ENCODE results near the gene RFXAP.
A peak's percentile ranks its signal among the peaks of the same experiment; 100 is the strongest.

RFXAP gene

DNA sequence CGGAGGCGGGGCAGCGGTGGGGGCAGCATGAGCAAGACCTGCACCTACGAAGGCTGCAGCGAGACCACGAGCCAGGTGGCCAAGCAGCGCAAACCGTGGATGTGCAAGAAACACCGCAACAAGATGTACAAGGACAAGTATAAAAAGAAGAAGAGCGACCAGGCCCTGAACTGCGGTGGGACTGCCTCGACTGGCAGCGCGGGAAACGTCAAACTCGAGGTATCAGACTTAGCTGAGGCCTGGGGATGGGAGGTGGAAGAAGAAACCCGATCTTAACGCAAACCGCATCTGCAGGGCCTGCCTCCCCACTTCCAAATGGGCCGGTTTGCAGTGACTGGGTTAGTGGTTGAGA is 693 bp downstream of the RFXAP start:
- FAIRE-seq: no peak

GRCh38 chr13:36820222-36820621 is 1.2 kb downstream of the RFXAP start:
- FAIRE-seq: no peak

DNA sequence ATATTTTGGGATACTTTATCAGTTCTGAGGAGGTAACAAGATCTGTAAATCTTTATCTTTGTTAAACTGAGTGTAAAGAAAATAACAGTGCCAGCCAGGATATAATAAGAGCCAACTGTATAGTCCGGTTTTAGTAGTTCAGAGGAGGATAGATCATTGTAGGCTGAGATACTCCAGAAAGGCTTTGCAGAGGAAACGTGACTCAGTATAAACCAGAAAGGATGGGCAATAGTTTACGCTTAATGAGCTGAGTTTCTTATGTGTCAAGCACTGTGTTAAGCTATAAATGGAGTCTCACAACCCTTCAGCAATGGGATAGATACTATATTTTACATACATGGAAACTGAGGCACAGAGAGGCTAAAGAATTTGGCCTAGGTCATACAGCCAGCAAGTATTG is 3.8 kb downstream of the RFXAP start:
- no peak for FAIRE-seq

DNA sequence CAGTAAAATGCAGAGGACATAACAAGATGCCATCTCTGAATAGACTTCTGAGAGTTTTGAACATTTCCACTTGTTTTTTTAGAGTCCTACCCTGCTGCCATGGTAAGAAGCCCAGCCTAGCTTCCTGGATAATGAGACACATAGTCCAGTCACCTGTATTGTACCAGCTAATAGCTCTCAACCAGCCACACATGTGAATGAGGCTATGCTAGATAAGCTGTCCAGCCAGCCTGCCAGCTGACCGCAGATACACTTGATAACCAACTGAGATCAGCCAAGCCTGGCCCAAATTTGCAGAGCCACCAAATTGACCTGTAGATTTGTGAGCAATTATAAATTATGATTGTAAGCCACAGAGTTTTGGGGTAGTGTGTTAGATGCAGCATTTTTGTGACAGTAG is 10.7 kb downstream of the RFXAP start:
- FAIRE-seq: no peak

DNA sequence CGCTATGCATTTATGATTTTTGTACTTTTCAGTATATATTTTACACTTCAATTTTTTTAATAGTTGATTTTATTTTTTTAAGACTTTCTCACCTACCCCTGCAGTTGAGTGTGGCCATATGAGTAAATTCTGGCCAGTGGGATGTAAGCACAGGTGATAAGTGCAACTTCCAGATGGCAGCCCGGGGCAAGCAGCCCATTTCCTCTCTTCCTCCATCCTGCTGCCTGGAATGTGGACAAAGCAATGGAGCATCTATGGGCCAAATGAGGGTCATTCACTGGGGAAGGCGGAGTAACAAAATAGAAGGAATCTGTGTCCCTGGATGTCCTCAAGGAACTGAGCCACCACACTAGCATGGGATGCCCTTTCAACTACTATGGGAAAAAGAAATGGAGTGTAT is 12.3 kb downstream of the RFXAP start:
- FAIRE-seq: no peak

- FAIRE-seq: no peak
Observed at GRCh38 chr13:36834299-36834698, 15.3 kb downstream of the RFXAP start.

- FAIRE-seq: no peak
Observed at GRCh38 chr13:36837354-36838092, 18.5 kb downstream of the RFXAP start.

GRCh38 chr13:36839281-36839680 is 20.3 kb downstream of the RFXAP start:
- no peak for FAIRE-seq

DNA sequence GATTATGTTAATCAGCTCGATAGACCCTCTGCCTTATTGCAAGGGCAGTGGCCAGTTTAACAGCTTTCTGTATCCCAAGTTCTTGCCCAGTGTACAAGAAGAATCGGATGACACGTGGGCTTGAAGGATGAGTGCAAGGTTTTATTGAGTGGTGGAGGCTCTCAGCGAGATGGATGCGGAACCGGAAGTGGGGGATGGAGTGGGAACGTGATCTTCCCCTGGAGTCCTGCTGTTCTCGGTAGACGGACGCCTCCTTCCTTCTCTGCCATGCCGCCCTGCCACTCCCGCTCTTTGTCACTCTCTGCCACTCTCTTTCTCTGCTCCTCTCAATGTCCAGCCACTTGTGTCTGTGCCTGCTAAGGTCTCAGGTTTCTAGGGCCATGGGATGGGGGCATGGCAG is 21.0 kb downstream of the RFXAP start:
- FAIRE-seq: no peak

- no peak for FAIRE-seq
Observed at GRCh38 chr13:36840718-36841250, 21.8 kb downstream of the RFXAP start.

- FAIRE-seq: no peak
Observed at GRCh38 chr13:36841391-36841790, 22.4 kb downstream of the RFXAP start.

GRCh38 chr13:36847606-36848005 is 28.6 kb downstream of the RFXAP start:
- FAIRE-seq: no peak

DNA sequence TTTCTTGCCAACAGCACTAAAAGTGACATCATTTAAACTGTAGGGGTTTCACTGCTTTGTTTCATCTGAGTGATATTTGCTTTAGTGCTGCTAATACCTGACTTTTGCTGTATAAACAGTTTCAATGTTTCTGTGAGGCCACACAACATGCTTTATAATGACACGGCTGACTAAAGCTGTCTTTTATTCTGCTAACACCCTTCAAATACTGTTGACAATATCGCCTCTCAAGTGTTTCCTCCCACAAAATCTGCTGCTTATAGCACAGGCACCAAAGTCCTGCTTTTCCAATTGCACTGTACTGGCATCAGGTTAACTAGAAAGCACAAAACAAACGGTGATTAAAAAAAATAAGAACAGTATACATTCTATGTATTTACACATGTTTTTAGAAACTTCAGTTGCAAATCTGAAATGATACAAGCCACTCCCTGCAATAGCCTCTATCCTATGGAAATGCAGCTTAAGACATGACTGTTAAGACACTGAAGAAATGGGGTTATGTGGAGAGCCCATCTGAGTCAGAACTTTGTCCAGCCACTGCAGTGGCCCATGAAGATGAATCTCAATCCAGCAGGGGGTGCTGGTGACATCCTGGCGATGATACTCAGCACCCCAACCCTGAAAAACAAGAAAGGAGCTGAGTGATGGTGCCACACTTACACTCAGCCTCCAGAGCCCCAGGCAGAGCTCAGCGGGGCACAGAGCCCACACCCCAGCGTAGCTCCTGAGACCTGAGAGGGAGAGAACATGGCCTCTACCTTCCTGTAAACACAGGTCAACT is 29.4 kb downstream of the RFXAP start:
- FAIRE-seq: peak; percentile 97

DNA sequence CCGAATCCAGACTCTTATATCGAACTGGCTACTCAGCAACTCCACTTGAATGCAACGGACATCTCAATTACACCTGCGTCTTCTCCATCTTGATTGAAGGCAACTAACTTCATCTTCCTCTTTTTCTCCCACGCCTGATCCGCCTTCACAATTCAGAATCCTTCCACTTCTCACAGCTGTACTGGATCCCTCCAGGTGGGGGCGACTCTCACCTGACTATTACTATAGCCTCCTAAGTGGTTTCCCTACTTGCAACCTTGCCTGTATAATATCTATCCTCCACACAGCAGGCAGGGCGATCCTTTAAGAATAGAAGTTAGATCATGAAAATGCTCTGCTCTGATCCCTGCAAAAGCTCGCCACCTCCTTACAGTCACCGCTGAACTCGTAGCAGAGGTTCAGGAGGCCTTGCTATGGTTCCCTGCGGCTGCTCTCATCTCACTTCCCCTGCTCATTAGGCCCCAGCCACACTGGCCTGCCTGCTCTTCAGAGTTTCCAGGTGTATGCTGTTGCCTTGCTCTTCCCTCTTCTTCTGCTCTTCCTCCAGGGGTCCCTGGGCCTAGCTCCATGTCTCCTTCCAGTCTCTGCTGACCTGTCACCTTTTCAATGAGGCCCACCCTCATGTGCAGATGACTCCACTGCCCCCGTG is 31.9 kb downstream of the RFXAP start:
- no peak for FAIRE-seq

DNA sequence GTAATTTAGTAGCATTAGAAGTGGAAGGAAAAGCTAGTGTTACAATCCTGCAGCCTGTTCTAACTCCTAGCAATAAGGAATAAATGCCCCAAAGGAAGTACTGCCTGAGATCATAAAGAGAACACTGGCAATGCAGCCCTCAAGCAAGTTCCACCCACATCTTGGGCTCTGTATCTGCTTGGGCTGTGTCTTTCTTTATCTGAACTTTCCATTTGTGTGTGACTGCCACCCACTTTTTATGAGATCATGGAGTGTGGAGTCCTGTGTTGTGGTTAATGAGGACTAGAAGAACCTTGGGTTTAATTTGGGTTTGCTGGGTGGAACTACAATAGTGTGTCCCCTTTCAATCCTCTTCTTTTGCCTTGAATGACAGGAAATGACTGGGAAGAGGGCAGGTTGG is 38.2 kb downstream of the RFXAP start:
- FAIRE-seq: no peak

- no peak for FAIRE-seq
Observed at GRCh38 chr13:36858290-36858689, 39.3 kb downstream of the RFXAP start.

DNA sequence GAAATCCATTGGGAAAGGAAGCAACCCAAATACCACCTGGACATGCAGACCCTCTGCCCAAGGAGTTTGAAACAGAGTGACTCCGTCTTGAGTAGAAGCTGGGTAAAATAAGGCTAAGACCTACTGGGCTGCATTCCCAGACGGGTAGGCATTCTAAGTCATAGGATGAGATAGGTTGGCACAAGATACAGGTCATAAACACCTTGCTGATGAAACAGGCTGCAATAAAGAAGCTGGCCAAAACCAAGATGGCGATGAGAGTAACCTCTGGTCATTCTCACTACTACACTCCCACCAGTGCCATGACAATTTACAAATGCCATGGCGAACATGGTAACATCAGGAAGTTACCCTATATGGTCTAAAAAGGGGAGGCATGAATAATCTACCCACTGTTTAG is 40.2 kb downstream of the RFXAP start:
- no peak for FAIRE-seq

DNA sequence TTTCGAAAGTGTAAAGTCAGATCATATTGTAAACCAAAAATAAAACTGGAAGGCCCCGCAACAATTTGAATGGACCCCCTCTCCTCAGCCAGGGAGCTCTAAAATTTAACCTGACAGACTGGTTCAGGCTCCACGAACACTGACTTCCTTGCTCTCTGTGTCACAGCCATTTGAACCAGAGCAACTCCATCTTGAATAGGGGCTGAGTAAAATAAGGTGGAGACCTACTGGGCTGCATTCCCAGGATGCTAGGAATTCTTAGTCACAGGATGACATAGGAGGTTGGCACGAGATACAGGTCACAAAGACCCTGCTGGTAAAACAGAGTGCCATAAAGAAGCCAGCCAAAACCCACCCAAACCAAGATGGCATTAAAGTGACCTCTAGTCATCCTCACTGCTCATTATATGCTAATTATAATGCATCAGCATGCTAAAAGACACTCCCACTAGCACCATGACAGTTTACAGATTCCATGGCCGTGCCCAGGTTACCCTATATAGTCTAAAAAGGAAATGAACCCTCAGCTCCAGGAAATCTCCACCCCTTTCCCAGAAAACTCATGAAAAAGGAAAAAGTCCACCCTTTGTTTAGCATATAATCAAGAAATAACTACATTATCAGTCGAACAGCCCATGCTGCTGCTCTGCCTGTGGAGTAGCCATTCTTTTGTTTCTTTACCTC is 43.1 kb downstream of the RFXAP start:
- no peak for FAIRE-seq

DNA sequence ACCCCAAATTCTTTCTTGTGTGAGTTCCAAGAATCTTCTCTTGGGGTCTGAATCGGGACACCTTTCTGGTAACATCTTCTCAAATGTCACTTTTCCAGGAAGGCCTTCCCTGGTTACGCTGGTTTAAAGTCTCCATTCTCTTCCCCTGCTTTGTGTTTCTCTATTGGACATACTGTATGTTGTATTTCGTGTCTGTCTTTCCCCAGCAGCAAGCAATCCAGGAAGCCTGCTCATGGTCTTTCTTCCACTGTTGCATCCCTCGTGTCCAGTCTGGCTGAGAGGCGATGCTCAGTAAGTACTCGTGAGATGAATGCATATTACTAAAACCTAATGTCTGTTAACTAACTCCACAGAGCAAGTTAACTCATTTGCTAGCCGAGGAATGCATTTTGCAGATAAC is 43.7 kb downstream of the RFXAP start:
- no peak for FAIRE-seq

DNA sequence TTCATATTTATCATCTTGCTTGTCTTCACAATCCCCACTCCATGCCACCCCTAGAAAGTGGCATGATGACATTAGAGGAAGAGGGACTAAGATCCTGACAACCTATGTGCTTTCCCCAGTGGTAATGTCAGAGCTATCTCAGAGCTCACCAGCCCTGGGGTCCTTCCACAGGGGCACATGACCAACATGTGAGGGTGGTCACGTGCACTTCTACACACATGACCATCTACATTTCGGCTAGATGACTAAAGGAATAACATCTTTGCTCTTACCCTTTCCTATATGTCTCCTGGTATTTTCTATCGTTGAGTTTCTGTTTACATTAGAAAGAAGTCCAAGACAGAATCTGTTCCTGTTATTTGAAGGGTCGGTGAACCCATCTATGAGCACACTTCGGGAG is 46.2 kb downstream of the RFXAP start:
- FAIRE-seq: no peak

- FAIRE-seq: no peak
Observed at GRCh38 chr13:36866232-36866631, 47.2 kb downstream of the RFXAP start.

GRCh38 chr13:36870050-36870692 is 51.1 kb downstream of the RFXAP start:
- no peak for FAIRE-seq

DNA sequence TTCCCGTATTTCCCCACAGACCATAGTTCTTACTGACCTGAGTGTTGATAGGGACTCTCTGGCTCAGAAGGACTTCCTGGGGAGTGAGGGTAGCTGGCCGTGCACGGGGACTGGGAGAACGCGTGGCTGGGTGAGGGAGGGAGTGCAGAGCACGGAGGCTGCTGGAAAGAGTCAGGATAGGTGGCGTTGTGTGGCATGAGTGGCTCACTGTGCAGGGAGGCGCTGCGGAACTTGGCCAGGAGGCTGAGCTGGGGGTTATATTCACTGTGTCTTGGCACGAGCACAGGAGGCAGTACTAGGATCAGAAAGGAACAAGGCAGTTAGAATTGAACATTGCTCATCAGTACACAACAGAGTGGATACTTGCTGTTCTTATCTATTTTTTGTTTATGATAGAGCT is 53.6 kb downstream of the RFXAP start:
- FAIRE-seq: no peak
